ENCODE measurements around the gene RAF1.

RAF1 gene

GRCh38 chr3:12627370-12627769 is 36.5 kb downstream of the RAF1 start:
- no peak for TF ChIP-seq POLR2AphosphoS5 (IDR thresholded peaks at IDR 0.05; ENCODE audit: low read depth, low read length)
- no peak for TF ChIP-seq TAF1 (IDR thresholded peaks at IDR 0.05; ENCODE audit: borderline replicate concordance, insufficient read depth, low read length)
- TF ChIP-seq REST (IDR thresholded peaks at IDR 0.05; ENCODE audit: insufficient read depth in 1 of 2, low read depth in 2 of 2, low read length in 2 of 2) = no peak
- no peak for TF ChIP-seq FOXP2 (optimal IDR thresholded peaks at IDR 0.05; ENCODE audit: borderline replicate concordance, extremely low read depth, extremely low read length, insufficient read depth)
- no peak for TF ChIP-seq SIN3A (IDR thresholded peaks at IDR 0.05; ENCODE audit: borderline replicate concordance, insufficient read depth, low read length)

GRCh38 chr3:12624056-12624455 is 39.9 kb downstream of the RAF1 start:
- TF ChIP-seq REST (IDR thresholded peaks at IDR 0.05; ENCODE audit: insufficient read depth in 1 of 2, low read depth in 2 of 2, low read length in 2 of 2) = no peak
- TF ChIP-seq POLR2AphosphoS5 (IDR thresholded peaks at IDR 0.05; ENCODE audit: low read depth, low read length) = no peak
- TF ChIP-seq SIN3A (IDR thresholded peaks at IDR 0.05; ENCODE audit: borderline replicate concordance, insufficient read depth, low read length) = no peak
- no peak for TF ChIP-seq TAF1 (IDR thresholded peaks at IDR 0.05; ENCODE audit: borderline replicate concordance, insufficient read depth, low read length)

DNA sequence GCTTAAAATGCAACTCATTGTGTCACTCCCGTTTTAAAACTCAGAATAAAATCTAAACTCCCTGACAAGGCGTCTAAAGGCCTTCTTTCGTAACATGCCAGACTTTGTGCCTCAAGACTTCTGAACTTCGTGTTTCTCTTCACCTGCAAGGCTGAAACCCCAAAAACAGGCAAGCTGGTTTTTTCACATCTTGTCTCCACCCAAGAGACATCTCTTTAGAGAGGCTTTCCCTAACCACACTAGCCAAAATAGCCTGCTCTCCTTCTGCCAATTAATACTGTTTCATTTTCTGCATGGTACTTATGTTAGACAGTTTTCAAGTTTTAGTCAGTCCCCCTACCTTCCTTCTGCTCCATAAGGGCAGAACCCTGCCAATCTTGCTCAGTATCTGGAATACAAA is 41.6 kb downstream of the RAF1 start:
- TF ChIP-seq FOXP2 (optimal IDR thresholded peaks at IDR 0.05; ENCODE audit: borderline replicate concordance, extremely low read depth, extremely low read length, insufficient read depth) (no peak), POLR2AphosphoS5 (IDR thresholded peaks at IDR 0.05; ENCODE audit: low read depth, low read length) (no peak), TAF1 (IDR thresholded peaks at IDR 0.05; ENCODE audit: borderline replicate concordance, insufficient read depth, low read length) (no peak), SIN3A (IDR thresholded peaks at IDR 0.05; ENCODE audit: borderline replicate concordance, insufficient read depth, low read length) (no peak)

GRCh38 chr3:12620729-12621128 is 43.2 kb downstream of the RAF1 start:
- TF ChIP-seq TAF1 (IDR thresholded peaks at IDR 0.05; ENCODE audit: borderline replicate concordance, insufficient read depth, low read length) (no peak), SIN3A (IDR thresholded peaks at IDR 0.05; ENCODE audit: borderline replicate concordance, insufficient read depth, low read length) (no peak), REST (IDR thresholded peaks at IDR 0.05; ENCODE audit: insufficient read depth in 1 of 2, low read depth in 2 of 2, low read length in 2 of 2) (no peak), FOXP2 (optimal IDR thresholded peaks at IDR 0.05; ENCODE audit: borderline replicate concordance, extremely low read depth, extremely low read length, insufficient read depth) (no peak), POLR2AphosphoS5 (IDR thresholded peaks at IDR 0.05; ENCODE audit: low read depth, low read length) (no peak)

GRCh38 chr3:12620305-12620704 is 43.6 kb downstream of the RAF1 start:
- no peak for TF ChIP-seq POLR2AphosphoS5 (IDR thresholded peaks at IDR 0.05; ENCODE audit: low read depth, low read length)
- no peak for TF ChIP-seq SIN3A (IDR thresholded peaks at IDR 0.05; ENCODE audit: borderline replicate concordance, insufficient read depth, low read length)
- TF ChIP-seq FOXP2 (optimal IDR thresholded peaks at IDR 0.05; ENCODE audit: borderline replicate concordance, extremely low read depth, extremely low read length, insufficient read depth) = no peak
- TF ChIP-seq TAF1 (IDR thresholded peaks at IDR 0.05; ENCODE audit: borderline replicate concordance, insufficient read depth, low read length) = no peak
- no peak for TF ChIP-seq REST (IDR thresholded peaks at IDR 0.05; ENCODE audit: insufficient read depth in 1 of 2, low read depth in 2 of 2, low read length in 2 of 2)
